Medulla oblongata (tissue), 1 donor: ENCODE data around the gene PNLIP.

ENCODE experiments used
- DNase-seq: peaks from one replicate; pipeline ENCODE4 v3.0.0-alpha.2; 2015; ENCODE audit errors: extremely low spot score

PNLIP gene

GRCh38 chr10:116574797-116575196 is 29.1 kb downstream of the PNLIP start:
- DNase-seq, result no peak

GRCh38 chr10:116587878-116588591 is 42.3 kb downstream of the PNLIP start:
- no peak for DNase-seq

GRCh38 chr10:116588995-116589394 is 43.3 kb downstream of the PNLIP start:
- DNase-seq, result no peak

DNA sequence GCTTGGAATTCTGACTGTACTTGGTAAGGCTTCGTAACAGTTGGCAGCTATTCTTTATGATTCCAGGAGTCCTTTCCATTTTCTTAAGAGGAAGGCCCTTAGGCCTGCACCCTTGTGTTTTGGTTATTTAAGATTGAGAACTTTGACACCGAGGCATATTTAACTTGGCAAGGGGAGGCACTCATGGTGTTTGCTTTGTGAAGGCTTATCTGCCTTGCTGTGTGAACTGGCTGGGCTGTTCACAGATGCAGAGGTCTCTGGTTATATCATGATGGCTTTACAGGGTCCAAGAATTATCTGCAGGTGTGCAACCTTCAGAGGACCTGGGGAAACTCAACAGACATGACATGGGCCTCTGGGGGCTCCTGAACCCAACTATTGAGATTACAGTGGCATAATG is 44.2 kb downstream of the PNLIP start:
- DNase-seq, result no peak

DNA sequence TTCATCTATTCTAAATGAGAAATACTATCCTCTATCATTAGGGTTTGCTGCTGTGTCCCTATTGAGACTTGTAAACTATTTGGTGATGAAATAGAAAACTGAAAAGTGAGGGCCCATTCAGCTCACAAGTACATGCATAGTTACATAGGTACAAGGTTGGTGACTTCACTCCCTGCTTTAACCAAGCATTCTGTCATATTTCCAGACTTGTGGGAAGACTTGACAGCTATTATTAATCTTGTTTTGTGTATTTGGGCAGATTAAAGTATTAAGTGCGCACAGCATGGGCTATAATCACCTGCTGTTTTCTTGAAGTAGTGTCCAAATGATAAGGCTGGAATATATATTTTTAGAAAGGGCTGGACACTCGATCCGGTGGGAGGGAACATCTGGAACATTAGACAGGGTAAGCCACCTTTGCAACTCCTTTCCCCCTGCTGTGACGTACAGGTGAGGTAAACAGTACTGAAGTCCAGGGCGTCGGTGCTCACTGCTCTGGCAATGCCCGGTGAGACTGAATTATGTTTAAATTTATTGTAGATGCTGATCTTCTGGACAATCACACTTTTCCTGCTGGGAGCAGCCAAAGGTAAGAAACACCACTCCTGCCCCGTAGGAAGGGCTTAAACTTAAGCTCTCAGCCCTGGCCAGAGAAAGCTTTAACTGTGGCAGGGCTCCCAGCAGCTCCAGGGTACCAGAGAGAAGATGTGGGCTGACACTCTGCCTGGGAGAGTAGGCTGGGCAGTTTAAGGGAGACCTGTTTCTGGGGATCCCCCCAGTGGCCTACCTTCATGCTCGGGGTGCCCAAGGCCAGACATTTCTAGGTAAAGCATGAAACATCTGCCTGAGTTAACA is 45.1 kb downstream of the PNLIP start, which contains the start of gene PNLIPRP1:
TSS of gene PNLIPRP1 (plus strand) at position 370 of the 855 bp plus-strand sequence. CDS start at position 541, 171 bp downstream.
- no peak for DNase-seq

DNA sequence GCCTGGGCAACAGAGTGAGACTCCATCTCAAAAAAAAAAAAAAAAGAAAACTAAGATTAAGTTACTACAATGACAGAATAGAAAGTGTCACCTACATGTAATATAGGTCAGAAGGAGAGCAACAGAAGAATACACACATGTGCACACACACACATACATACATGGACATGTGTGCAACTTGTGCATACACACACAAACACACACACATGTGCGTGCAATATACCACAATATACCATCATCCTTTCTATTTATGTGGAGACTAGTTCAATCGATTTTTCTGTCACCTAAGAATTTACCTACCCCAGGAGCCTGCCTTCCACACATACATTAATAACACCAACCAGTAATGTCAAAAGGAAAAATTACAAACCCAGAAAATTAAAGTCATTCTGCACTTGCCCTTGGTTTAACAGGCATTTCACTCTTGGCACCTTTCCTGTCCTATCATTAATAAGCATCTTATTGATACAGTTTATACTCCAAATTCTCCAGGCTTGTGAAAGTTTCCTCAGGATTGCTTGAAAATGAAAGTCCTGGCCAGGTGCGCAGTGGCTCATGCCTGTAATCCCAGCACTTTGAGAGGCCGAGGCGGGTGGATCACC is 47.5 kb downstream of the PNLIP start:
- no peak for DNase-seq

GRCh38 chr10:116594525-116595035 is 48.8 kb downstream of the PNLIP start:
- DNase-seq, result no peak

GRCh38 chr10:116596062-116596461 is 50.3 kb downstream of the PNLIP start:
- DNase-seq, result no peak

- DNase-seq, result no peak
Observed at GRCh38 chr10:116597543-116597942, 51.8 kb downstream of the PNLIP start.

DNA sequence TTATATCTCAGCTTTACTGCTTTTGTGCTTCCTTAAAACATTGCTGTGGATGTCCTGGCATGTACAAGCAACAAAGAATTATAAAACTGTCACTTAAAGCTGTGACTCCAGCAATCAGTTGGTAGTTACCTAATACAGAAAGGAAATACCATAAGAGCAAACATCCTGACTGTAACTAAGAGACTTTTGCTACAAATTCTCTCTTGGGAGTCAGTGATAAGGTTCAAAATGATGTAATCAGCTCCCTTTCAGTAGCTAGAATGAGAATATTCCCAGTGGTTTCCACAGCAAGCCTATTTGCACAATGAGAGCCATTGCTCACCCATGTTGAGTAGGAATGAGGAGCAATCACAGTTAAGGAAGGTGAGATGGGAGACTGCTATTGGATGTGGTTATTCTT is 52.6 kb downstream of the PNLIP start:
- no peak for DNase-seq

DNA sequence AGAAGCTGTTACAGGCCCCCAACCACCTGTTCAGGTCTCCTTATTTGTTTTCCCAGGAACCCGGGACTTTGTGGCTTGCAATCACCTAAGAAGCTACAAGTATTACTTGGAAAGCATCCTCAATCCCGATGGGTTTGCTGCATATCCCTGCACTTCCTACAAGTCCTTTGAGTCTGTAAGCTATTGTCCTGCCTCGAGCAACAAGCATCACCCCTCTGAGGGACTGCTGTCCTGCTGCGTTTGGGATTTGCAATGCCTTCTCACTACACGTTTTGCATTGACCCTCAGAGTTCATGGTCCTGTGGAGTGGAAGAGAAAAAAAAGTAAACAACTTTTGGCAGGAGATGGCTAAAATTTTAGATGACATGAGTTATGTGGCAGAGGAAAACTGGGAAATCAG is 54.3 kb downstream of the PNLIP start:
- no peak for DNase-seq

DNA sequence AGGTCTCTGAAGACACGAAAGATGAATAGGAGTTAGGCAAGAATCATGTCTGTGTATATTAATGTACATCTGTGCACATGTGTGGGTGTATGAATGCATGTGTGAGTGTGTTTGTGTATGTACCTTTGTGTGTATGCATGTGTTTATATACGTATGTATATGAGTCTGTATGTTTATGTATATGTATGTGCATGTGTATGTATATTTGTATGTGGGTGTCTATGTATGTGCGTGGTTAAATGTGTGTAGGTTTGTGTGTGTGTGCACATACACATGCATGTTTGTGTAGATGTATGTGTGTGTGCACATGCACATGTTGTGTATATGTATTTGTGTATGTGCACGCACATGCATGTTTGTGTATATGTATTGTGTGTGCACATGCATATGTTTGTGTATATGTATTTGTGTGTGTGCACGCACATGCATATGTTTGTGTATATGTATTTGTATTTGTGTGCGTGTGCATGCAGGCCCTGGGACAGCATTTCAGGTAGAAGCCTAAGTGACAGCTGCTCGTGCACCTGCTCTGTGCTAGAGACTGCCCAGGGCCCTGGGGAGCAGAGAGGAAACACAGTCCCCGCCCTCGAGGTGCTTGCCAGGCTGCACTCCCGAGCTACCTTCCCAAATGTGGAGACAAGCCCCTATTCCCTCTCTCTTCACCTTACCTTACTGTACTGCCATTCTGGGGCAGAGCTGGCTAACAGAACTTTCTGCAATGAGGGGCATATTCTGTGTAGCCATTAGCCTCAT is 57.1 kb downstream of the PNLIP start:
- DNase-seq, result no peak

- no peak for DNase-seq
Observed at GRCh38 chr10:116606061-116606483, 60.3 kb downstream of the PNLIP start.

DNA sequence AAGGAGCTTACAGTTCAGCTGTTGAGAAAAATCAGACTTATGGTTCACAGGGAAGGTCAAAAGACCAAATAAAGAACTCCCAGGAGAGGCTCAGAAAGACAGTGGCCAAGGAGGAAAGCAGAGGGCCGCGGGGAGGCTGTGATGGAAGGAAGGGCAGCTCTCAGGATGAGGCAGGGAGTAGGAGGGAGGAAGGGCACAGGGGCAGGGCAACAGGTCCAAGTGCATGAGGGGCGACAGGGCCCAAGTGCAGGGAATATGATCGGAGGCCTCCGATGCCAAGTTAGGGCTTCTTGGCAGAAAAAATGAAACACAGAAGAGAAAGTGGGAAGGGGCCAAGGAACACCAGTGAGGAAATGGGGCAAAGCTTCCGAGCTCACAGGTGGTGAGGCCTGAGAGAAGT is 61.6 kb downstream of the PNLIP start:
- DNase-seq, result no peak

DNA sequence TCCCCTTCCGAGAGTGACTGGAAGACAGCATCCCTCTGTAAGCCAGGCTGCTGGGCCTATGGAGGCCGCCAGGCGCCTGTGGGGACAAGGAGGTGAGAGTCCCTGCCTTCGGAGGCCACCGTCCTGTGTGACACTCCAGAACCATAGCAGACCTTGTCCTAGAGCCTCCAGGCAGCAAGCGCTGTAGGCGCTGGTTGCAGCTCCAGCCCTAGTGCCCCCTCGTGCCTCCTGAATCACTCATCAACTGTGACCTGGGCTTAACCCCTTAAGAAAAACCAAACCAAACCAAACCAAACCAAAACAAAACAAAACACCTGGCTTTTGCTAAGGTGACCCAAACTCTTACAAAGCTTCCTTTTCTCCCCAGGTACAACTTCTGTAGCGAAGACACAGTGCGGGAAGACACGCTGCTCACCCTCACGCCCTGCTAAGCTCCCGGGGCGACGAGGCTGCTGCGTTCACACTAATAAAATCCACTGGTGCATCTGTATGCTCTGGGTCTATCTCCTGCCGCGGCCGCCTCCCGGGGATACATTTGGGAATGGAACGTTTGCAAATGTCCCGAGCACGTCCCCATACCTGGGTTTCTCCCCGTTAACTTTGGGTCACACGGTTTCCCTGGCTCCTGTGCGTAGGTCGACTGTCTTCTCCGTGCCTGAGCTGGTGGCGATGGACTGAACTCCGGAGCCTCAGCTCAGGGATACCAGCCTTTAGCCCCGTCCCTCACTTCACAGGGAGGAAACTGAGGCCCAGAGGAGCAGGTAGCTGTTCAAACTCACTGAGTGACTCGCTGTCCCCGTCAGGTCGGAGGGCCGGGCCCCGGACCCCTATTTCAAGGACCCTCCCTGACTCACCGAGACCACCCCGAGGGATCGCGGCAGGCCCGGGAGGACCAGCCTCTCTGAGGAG is 63.2 kb downstream of the PNLIP start:
- no peak for DNase-seq

GRCh38 chr10:116610443-116611152 is 64.9 kb downstream of the PNLIP start:
- DNase-seq, result no peak

DNA sequence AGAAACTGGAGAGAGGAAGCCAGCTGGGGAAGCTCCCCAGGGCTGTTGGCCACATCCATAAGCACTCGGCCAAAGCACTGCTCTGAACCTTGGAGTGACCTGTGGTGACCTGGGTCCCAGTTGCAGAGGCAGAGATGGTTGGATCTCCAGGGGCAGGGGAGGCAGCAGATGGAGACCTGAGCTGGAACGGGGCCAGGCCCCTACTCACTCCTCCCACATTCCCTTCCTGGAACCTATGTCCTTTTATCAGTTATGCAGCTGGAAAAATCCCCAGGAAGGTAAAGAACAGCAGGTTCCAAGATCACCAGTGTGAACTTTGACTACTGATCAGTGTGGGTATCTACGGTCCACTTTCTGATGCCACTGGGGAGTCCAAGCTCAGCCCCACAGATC is 65.4 kb downstream of the PNLIP start:
- DNase-seq, result no peak

- DNase-seq, result no peak
Observed at GRCh38 chr10:116612107-116612769, 66.5 kb downstream of the PNLIP start.

DNA sequence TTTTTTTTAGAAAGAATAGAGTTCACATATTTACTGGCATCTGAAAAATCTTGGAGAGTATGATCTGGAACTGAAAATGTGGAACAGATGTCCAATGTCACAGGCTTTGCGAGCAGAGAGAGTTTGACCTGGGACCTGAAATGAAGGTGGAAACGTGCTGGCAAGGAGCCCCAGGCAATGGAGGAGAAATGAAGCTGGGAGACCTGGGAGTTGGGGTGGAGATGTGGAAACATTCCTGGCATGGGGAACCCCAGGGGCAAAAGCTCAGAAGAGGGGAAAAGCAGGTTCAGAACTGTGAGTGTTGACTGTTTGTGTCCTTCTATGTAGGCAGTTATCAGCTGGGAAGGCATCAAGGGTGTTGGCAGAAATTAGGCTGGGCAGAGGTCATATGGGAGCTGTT is 67.7 kb downstream of the PNLIP start:
- DNase-seq, result no peak
